GM21360 (cell line): Measurements from ENCODE around the gene TCIRG1.
"Not testable (repeated sequence)": the region's sequence is repeated elsewhere in the genome, so short reads cannot be mapped to it uniquely, and the experiment has no call there.

Experiments used
- ATAC-seq: cut with Tn5 transposase; IDR thresholded peaks from one replicate; pipeline ENCODE4 v1.9.1; 2021; ENCODE audit warnings: mild to moderate bottlenecking, moderate library complexity; ENCODE audit not compliant: unreplicated experiment

The TCIRG1 gene

DNA sequence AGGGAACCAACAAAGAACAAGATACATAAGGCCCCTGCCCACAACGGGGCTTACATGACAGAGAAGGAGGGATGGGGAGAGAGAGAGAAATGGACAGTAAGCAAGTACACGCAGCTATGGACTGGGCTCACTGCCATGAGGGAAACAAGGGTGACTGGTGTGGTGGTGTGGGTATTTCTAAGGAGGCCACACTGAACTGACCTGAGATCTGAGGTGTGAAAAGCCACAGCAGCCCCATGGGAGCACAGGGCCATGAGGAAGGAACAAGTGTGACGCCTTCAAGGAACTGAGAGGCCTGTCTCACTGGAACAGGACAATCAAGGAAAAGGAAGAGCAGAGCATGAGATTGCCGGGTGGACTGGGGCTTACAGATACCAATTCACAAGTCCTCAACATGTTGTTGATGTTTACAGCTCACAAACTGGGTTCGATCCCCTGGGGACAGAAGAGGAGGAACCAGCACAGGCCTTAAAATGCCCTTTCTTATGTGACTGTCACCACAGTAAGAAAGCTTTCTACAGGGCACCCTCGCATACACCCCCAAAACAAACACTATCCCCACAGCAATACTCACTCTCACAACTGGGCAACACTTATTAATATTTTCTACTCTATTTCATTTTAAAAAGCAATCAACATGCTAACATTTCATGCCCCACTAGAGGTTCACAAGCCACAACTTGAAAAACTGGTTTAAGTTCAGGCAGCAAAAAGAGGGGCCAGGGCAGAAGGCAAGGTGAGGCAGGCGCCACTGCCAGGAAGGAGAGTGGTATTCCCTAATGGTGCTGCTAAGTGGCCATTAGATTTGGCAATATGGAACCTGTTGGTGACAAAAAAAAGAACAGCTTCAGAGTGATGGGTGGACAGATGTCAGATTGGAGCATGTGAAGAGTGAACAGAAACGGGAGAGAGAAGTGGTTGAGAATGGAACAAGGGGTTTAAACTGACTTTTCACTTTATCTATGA, 39.1 kb downstream of the TCIRG1 start:
- ATAC-seq, result no peak

DNA sequence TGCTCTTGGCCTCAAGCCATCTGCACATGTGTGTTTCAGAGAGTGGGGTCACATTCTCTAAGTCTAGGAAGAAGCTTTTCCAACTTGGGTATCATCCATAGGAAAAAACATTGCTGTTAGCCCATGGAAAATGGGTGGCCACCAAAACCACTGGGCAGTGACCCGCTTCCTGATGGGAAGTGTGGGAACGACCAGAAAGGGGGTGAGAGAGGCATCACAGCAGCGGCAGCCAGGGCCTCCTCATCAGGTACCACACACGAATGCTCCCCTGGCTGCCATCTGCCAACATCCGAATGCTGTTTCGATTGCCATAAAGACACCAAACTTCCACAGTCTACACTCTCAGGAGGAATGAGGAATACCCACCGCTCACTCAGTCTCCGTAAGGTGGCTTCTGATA, 42.0 kb downstream of the TCIRG1 start:
- no peak for ATAC-seq

DNA sequence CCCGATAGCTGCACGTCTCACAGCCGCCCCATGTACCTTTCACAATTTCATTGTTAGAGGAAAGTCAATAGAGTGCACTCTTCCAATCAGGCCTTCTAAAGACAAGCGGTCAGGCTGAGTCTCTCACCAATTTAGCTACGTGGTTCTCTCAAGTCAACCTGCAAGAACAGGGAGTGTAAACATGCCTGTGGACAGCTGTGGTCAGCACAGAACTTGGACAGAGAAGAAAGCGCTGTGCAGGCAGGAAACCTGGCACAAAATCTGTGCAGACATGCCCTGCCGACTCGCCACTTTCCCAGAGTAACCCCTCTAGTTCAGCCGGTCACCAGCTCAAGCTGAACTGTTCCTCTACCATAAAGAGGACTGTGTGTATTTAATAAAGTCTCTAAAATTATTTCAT, 42.9 kb downstream of the TCIRG1 start:
- no peak for ATAC-seq

DNA sequence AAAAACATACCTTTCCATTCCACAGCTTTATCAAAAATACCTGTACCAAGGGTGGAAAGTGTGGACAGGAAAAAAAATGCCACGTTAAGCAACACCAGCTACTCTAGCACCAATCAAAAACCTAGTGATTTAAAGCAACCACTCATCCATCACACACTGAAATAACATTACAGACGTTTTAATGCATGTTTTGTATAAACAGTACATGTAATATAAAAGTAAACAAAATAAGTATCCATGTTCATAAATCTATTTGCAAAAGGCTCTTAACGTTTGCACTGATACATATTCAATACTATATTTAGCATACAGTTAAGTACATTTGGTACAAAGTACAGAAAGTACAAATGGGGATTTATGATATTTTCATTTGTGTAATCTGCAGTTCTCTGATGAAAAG, 43.7 kb downstream of the TCIRG1 start:
- ATAC-seq, result no peak

DNA sequence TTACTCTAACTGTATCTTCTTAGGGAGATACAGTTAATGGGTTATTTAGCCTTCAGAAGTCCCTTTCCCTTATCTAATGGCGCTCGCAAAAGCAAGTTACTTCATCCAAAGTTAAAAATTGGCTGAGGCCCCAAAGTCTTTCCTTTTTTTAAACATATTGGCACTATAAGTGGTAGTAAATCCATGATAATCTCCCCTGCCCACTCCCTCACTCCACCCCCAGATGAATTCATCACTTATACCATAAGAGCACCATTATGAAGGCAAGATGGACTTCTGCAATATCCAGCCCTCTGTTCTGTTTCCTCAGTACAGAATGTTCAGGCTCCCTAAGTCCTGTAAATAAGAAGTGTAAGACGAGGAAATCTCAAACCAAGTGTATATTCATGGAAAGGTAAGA, 44.7 kb downstream of the TCIRG1 start:
- no peak for ATAC-seq

DNA sequence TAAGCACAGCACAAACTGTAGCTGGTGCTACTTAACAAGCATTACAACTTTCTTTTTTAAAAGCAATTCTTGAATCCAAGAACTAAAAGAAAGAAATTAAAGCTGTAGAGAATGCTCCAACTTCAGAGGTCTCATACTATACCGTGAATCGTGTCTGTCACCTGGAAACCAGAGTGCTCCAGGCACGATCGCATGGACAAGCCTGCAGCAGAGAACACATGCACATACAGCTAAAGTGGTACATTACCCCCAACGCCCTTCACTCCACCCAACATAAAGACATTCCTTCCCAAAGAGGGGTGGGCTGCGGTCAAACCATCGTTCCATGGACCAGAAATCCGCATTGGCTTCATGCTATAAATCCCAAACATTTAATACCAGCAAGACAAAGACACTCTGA, 50.9 kb downstream of the TCIRG1 start:
- no peak for ATAC-seq

DNA sequence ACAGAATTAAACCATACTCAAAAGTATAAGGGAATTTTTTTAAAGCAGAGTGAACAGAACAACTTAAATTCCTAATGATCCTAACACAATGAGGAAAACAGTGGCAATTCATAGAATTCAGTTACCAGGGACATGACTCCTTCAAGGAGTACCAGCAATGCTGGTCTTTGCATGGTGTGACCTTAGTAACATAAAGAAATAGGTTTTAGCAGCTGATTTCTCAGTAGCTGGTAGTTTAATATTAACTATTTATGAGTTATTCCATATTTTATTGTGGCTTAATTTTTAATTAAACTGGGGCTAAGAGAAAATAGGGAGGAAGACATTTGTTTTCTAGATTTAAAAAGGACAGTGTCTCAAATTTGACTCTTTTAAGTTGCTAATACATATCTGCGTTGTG, 51.5 kb downstream of the TCIRG1 start:
- no peak for ATAC-seq

DNA sequence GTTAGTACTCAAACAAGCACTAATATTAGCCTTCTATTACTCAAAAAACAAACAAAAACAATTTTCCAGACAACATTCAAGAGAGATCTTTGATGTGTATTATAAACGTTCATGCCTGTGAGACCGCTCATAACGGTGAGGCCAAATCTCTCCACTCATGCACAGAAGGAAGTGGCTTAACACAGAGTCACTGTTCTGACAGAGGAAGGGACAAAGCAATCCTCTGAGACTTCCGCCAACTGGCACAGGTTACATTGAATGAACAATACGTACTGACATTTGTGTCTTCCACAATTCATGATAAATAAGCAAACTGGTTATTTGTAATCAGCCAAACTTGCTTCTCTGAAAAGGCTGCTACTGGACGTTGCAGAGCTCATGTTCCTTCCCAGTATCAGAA, 51.9 kb downstream of the TCIRG1 start:
- ATAC-seq, result no peak

DNA sequence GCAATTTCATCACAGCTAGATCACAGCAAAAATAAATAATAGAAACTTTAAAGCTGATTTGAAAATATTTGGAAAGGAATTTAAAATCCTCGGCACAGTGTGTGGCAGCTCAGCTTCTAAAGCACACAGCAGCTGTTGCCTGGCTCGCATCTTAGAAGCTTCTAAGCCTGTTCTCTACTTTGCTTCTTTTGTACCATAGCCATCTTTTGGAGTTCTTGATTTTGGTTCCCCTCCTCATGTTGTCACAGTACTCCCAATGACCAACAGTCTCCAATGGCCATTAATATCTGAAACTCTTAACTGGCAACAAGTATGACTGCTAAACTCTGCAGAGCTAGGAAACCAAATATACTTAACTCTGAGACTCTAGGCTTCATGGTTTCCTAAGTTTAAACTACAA, 53.6 kb downstream of the TCIRG1 start:
- ATAC-seq, result no peak

DNA sequence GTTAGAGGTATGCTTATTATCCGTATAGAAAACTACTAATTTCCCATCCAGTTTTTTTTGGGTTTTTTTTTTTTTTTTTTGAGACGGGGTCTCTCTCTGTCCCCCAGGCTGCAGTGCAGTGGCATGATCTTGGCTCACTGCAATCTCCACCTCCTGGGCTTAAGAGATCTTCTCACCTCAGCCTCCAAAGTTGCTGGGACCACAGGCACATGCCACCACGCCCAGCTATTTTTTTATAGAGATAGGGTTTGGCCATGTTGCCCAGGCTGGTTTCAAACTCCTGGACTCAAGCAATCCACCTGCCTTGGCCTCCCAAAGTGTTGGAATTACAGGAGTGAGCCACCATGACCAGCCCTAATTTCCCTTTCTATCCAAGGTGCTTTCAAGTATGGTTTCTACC, 54.1 kb downstream of the TCIRG1 start:
- ATAC-seq, result not testable (repeated sequence)

DNA sequence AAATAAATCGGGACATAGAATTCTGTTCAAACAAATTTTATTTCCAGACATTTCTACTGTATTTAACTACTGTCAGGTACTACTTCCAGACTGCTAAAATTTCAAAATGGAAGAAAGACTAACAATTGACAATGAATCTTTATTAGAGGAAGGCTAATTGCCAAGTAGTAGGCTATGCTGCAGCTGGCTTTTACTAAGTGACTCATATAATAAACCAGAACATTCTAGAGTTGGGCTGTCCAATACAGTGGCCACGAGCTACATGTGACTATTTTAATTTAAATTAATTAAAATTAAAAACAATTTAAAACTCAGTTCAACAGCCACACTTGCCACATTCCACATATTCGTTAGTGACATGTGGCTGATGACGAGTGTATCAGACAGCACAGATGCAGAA, 54.7 kb downstream of the TCIRG1 start:
- no peak for ATAC-seq

DNA sequence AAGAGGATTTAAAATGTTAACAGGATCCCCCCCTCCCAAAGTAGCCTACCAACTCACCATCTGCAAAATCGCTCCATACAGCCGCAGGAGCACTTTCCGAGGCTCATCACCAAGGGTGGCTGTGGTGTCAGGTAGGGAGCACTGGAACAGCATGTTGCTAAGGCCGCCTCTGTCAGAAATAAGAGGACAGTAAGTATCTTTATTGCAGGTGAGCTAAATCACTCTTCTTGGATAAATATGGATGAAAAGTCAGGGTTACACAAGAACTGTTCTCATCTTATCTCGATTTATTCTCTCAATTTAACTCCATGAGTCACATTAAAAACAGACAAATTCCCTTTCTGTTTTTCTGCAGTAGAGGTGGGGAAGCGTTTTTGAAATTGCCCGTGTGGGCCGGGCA, 58.1 kb downstream of the TCIRG1 start:
- ATAC-seq, result no peak

DNA sequence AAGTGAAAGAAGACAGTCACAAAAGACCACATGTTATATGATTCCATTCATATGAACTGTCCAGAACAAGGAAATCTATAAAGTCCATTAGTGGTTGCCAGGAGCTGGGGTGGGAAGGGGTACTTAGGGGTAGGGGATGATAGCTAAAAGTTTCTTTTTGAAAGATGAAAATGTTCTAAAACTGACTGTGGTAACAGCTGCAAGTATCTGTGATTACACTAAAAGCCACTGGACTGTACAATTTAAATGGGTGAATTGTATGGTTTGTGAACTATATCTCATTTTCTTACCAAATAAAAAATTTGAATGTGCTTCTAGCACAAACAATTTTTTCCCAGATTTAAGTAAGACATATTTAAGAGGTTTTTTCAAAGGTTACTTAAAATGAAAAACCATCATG, 60.2 kb downstream of the TCIRG1 start:
- no peak for ATAC-seq

DNA sequence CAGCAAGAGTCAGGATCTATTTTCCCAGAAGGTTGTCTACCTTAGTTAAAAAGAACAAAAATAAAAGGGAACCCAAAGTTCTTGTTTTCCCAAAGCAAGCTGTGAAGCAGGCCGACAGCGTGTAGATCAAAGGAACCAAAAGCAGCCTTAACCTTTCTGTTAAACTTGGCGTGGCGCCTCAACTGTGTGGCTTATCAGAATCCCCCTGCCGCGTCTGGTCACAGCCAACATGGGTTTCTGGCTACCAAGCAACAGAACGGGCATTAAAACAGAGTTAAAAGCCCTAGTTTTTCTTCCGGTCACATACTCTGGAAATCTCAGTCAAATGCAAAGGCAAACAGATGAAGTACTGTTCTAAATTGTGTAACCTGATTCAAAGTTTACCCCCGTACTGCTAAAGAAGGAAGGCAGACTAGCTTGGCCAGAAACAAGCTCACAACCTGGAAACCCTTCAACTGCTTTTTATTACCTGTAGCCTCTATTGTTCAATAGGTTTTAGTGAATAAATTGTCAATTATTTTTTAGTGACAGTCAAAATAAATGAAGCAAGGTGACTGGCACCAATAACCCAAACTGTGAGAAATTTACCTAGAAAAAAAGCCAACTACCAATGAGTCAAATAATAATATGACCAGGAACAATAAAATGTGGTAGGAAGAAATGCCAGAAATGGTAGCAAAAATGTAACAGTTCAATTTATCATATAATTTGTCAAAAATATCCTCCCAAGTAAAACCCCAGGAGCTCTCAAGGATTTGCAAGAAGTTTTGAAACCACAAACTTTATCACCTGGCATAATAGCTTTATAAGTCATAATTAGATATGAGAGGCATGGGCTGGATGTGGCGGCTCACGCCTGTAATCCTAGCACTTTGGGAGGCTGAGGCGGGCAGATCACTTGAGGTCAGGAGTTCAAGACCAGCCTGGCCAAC, 60.9 kb downstream of the TCIRG1 start:
- ATAC-seq, result no peak
